GM18858 (cell line): Measurements from ENCODE around the gene EGLN3.

Experiments used
- ATAC-seq: cut with Tn5 transposase; IDR thresholded peaks from one replicate; pipeline ENCODE4 v1.9.1; 2021; ENCODE audit not compliant: unreplicated experiment

Gene EGLN3

DNA sequence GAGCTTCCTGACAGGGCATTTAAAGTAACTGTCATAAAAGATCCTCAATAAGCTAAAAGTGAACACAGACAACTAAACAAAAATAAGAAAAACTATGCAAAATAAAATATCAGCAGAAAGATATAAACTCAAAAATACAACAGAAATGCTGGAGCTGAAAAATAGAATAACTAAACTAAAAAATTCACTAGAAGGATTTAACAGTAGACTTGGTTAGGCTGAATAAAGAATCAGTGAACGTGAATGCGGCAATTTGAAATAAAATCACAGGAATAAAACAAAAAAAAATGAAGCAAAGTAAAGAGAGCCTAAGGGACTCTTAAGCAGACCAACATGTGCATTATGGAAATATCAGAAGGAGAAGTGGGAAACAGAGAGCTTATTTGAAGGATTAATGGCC, 74.6 kb downstream of the EGLN3 start:
- no peak for ATAC-seq
